ENCODE data around the gene RPS15. TPM values are rescaled to one million over a fixed set of nuclear protein-coding genes. Genes with fewer than 3 reads are reported as not detected.

The RPS15 gene
- total and polyA plus RNA-seq, 9 of the 15 experiments (the other 6 are each of a cell fraction or from before 2014, with no cell fraction given): 605 to 2,791 (median 957) TPM

GRCh38 chr19:1407528-1408299, 30.5 kb upstream of the RPS15 start, which contains the start of gene DAZAP1 (continued):
- TF ChIP-seq NR4A1 (CRISPR knock-in tag; IDR thresholded peaks at IDR 0.05) (no peak), NR4A1 (tag; IDR thresholded peaks at IDR 0.05) (0 out of 2 replicates have a peak, but pooled peaks have one; percentile 9), E2F6 (IDR thresholded peaks at IDR 0.05; ENCODE audit: borderline replicate concordance in 1 of 2, extremely low read depth in 1 of 2, insufficient read depth in 1 of 2, insufficient read length in 1 of 2, low read depth in 1 of 2, low read length in 1 of 2, poor library complexity in 1 of 2, severe bottlenecking in 1 of 2) (peak in 1 of 2 experiments; percentile 35), ZNF347 (CRISPR knock-in tag; IDR thresholded peaks at IDR 0.05; ENCODE audit: low read depth) (no peak), ZNF395 (CRISPR knock-in tag; IDR thresholded peaks at IDR 0.05) (no peak), UBTF (IDR thresholded peaks at IDR 0.05; ENCODE audit: borderline replicate concordance in 1 of 2, low read depth in 2 of 2, low read length in 2 of 2) (0 out of 4 replicates have a peak, but pooled peaks of 1 of the 2 experiments have one; percentile 9), MIER1 (IDR thresholded peaks at IDR 0.05; ENCODE audit: low read depth) (no peak), EWSR1 (IDR thresholded peaks at IDR 0.05; ENCODE audit: borderline replicate concordance, low read depth, partially characterized antibody) (no peak), ZNF507 (tag; conservative IDR thresholded peaks at IDR 0.05) (no peak), JUN (IDR thresholded peaks at IDR 0.05; ENCODE audit: borderline replicate concordance, low read depth, low read length) (0 out of 2 replicates have a peak, but pooled peaks have one; percentile 1), JUN (CRISPR knock-in tag; IDR thresholded peaks at IDR 0.05; ENCODE audit: borderline replicate concordance) (no peak), SIN3B (IDR thresholded peaks at IDR 0.05; ENCODE audit: low read depth) (peak; percentile 30; the same call in 1 of the 2 replicates), ELF1 (tag; IDR thresholded peaks at IDR 0.05) (no peak), PHF21A (IDR thresholded peaks at IDR 0.05; ENCODE audit: borderline replicate concordance, low read depth) (no peak), TAF9B (IDR thresholded peaks at IDR 0.05; ENCODE audit: partially characterized antibody) (no peak), ZNF232 (CRISPR knock-in tag; IDR thresholded peaks at IDR 0.05) (no peak), HMBOX1 (IDR thresholded peaks at IDR 0.05) (no peak), ELK3 (CRISPR knock-in tag; IDR thresholded peaks at IDR 0.05) (no peak), ZNF316 (IDR thresholded peaks at IDR 0.05) (no peak), HOXB6 (CRISPR knock-in tag; IDR thresholded peaks at IDR 0.05; ENCODE audit: borderline replicate concordance) (no peak), CHD1 (IDR thresholded peaks at IDR 0.05; ENCODE audit: low read length) (peak; percentile 88)

Measured in K562 (cell line).